Heart left ventricle (tissue), 13 donors: ENCODE measurements around the gene SMR3B.

Source experiments
- CTCF ChIP-seq, 12 donors: fragments of 200-600 bp; sonication (generic) in 4 of 12; IDR thresholded peaks; one replicate each; pipeline versions ENCODE4 v1.5.0 to v1.8.0; 2018 to 2022; ENCODE audit warnings: antibody characterized with exemption in 12 of 12, mild to moderate bottlenecking in 5 of 12
- POLR2A ChIP-seq, 2 donors: fragments of 450-650 bp; IDR thresholded peaks; one replicate each; pipeline ENCODE4 v1.6.1; 2017; ENCODE audit warnings: antibody characterized with exemption in 2 of 2, mild to moderate bottlenecking in 2 of 2, moderate library complexity in 2 of 2
- donor health status: ischemic (EF 13 %, LVEDD 7.1; RV severe dilation, severe dysfunction).
- donor health status: DM: no; HTN: yes; CAD: no.
- donor health status: DM: no; HTN: no; CAD: no.
- donor health status: ischemic (EF 25% LVEDD 6.9; RV normal size, moderate dysfunction).
- donor health status: ischemic (EF 25% LVEDD 5.7; RV mildly dilated, moderate dysfunction).
- donor health status: ischemic (EF 35%, LVEDD 5.7; RV mildly dilated, moderate dysfunction).
- donor health status: nonischemic (EF 11% LVEDD 7.7; RV severe dilation, severe dysfunction).
- donor health status: DM: yes; HTN: yes; CAD: no.
- donor health status: PGD.
- donor health status: ischemic (EF 29% LVEDD 5.4; RV normal size, mild dysfunction).
- donor health status: nonischemic (EF 23%, LVEDD 6.1; RV moderate dilation, normal function).

GRCh38 chr4:70437197-70437596 is 54.3 kb downstream of the SMR3B start:
- TF ChIP-seq CTCF (IDR thresholded peaks at IDR 0.05) (no peak), POLR2A (IDR thresholded peaks at IDR 0.05) (no peak)
